WERI-Rb-1 (cell line): ENCODE results near the gene FAM217B.

Source experiments
- DNase-seq: peaks from one replicate; pipeline ENCODE4 v3.0.0-alpha.2; 2020
- H3K27ac ChIP-seq: fragments of 250-450 bp; sonication (Bioruptor Pico); 2 replicates; pipeline ENCODE4 v1.5.1; 2020; ENCODE audit warnings: mild to moderate bottlenecking, moderate library complexity
- H3K27me3 ChIP-seq: fragments of 250-450 bp; sonication (Bioruptor Pico); 2 replicates; pipeline ENCODE4 v1.5.1; 2021; ENCODE audit warnings: mild to moderate bottlenecking, low read depth, moderate library complexity; ENCODE audit not compliant: insufficient read depth, severe bottlenecking
- H3K36me3 ChIP-seq: fragments of 250-450 bp; sonication (Bioruptor Pico); 2 replicates; pipeline ENCODE4 v1.5.1; 2020; ENCODE audit warnings: mild to moderate bottlenecking, moderate library complexity
- H3K4me3 ChIP-seq: 2 replicates; pipeline ENCODE4 v1.5.1; 2011; ENCODE audit warnings: low read depth, mild to moderate bottlenecking, control low read depth, low read length
- H3K9me3 ChIP-seq: fragments of 250-450 bp; sonication (Bioruptor Pico); 2 replicates; pipeline ENCODE4 v1.5.1; 2021; ENCODE audit warnings: mild to moderate bottlenecking, moderate library complexity; ENCODE audit not compliant: severe bottlenecking
- TF ChIP-seq, protein P1 (sequence below): IDR thresholded peaks from 2 replicates; pipeline ENCODE4 v1.5.1; 2011; ENCODE audit warnings: low read depth, mild to moderate bottlenecking, control low read depth, inconsistent platforms, low read length

Gene FAM217B

DNA sequence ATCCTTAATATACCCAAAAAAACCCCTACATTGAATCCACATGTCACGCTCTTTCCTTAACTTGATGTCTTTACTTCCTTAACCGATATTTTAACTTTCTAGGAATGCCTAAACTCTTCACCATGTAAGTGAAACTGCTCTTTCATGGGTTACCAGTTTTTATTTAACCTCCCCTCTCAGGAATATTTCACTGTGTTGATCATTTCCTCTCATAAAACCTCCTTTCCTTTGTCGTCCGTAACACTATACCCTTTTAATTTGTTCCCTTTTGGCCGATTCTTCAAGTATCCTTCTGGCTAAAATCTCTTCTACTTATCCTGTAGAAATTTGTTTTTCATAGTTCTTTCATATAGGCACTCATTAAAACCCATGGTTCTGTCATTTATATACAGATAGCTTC, 31.3 kb upstream of the FAM217B start:
- no peak overlapping the region for H3K27ac ChIP-seq
- peaks cover 34% of the 10 kb centered on the region for H3K27me3 ChIP-seq
- TF ChIP-seq, protein P1, sequence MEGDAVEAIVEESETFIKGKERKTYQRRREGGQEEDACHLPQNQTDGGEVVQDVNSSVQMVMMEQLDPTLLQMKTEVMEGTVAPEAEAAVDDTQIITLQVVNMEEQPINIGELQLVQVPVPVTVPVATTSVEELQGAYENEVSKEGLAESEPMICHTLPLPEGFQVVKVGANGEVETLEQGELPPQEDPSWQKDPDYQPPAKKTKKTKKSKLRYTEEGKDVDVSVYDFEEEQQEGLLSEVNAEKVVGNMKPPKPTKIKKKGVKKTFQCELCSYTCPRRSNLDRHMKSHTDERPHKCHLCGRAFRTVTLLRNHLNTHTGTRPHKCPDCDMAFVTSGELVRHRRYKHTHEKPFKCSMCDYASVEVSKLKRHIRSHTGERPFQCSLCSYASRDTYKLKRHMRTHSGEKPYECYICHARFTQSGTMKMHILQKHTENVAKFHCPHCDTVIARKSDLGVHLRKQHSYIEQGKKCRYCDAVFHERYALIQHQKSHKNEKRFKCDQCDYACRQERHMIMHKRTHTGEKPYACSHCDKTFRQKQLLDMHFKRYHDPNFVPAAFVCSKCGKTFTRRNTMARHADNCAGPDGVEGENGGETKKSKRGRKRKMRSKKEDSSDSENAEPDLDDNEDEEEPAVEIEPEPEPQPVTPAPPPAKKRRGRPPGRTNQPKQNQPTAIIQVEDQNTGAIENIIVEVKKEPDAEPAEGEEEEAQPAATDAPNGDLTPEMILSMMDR: no peak
- no peaks in the 10 kb centered on the region for H3K9me3 ChIP-seq
- no peaks in the 10 kb centered on the region for H3K36me3 ChIP-seq
- DNase-seq: no peak
- no peak overlapping the region for H3K4me3 ChIP-seq

DNA sequence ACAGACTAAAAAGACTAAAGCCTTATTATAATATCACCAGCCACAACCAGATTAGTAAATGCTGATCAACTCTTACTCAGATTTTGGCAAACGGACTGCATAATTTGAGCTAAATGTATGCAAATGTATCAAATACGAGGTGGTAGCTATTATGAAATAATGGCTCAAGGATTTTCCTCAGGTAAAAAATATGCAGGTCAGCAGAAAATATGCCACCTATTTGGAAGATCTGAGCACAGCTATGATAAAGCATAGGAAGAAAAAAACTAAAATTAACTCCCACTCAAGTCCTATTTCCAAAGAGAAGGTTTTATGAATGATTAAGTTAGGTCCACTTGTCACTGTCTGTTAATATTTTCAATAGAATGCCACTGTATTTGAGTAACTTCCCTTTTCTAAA, 29.1 kb upstream of the FAM217B start:
- no peak for DNase-seq
- Histone ChIP-seq H3K27ac (no peak overlapping the region), H3K4me3 (no peak overlapping the region), H3K27me3 (peaks cover 31% of the 10 kb centered on the region), H3K36me3 (no peaks in the 10 kb centered on the region), H3K9me3 (no peaks in the 10 kb centered on the region)
- TF ChIP-seq, protein P1: no peak

DNA sequence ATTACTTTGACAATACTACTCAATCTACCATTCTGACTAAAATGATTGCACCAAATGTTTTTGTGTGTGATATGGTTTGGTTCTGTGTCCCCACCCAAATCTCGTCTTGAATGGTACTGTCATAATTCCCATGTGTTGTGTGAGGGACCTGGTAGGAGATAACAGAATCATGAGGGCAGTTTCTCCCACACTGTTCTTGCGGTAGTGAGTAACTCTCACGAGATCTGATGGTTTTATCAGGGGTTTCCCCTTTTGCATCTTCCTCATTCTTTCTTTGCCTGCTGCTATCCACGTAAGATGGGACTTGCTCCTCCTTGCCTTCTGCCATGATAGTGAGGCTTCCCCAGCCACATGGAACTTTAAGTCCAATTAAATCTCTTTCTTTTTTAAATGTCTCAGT, 27.6 kb upstream of the FAM217B start:
- H3K9me3 ChIP-seq: no peaks in the 10 kb centered on the region
- H3K36me3 ChIP-seq: no peaks in the 10 kb centered on the region
- no peak for DNase-seq
- TF ChIP-seq, protein P1: no peak
- no peak overlapping the region for H3K4me3 ChIP-seq
- H3K27me3 ChIP-seq: peaks cover 23% of the 10 kb centered on the region
- no peak overlapping the region for H3K27ac ChIP-seq

DNA sequence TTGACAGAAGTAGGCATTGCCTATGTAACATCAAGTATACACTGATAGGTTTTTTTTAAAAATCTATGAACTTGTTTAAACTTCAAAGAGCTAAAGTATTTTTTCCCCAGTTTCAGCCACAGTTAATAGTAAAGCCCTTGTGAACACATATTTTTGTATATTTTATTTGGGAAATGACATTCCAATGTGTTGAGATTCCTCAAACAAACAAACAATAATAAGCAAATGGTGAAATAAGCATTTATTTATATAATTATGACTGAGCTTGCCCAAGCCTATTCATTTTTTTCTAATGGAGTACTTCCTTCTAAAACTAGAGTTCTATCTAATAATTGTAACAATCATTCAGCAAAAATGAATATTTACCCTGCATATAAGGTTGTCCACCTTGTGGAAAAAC, 19.2 kb upstream of the FAM217B start:
- Histone ChIP-seq H3K4me3 (no peak overlapping the region), H3K36me3 (no peaks in the 10 kb centered on the region), H3K27me3 (peaks cover 7% of the 10 kb centered on the region), H3K27ac (no peak overlapping the region), H3K9me3 (no peaks in the 10 kb centered on the region)
- DNase-seq: no peak
- TF ChIP-seq, protein P1: no peak

DNA sequence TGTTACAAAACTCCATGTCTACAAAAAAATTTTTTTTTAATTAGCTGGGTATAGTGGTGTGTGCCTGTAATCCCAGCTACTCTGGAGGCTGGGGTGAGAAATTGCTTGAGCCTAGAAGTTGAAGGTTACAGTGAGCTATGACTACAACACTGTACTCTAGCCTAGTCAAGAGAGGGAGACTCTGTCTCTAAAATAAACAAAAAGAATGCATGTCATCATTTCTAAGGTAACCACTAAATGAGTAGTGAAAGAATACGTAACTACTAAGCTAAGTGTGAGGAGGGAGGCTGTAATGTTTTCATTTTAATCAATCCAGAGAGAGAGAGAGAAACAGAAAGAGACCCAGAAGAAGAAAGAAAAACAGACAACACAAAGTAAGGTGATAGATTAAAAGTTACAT, 16.7 kb upstream of the FAM217B start:
- H3K27me3 ChIP-seq: peaks cover 11% of the 10 kb centered on the region
- H3K36me3 ChIP-seq: no peaks in the 10 kb centered on the region
- no peaks in the 10 kb centered on the region for H3K9me3 ChIP-seq
- no peak overlapping the region for H3K4me3 ChIP-seq
- DNase-seq: no peak
- TF ChIP-seq, protein P1: no peak
- H3K27ac ChIP-seq: no peak overlapping the region

DNA sequence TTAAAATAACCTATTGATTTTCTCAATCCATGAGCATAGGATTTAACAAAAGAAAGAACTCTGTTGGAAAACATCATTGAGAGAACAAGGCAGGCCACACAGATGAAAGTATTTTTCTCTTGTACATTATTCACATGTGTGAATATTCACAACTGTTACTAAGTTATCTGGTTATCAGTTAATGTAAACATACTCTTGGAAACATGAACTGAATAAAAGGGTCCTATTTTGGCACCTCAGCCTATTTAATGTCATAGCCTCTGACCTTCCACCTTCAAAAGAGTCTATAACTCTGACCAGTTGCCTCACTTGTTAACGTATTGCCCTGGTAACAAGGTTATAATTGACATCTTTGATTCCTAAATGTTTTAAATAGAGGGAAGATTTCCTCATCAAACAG, 14.8 kb upstream of the FAM217B start:
- no peak for DNase-seq
- Histone ChIP-seq H3K36me3 (no peaks in the 10 kb centered on the region), H3K27ac (no peak overlapping the region), H3K4me3 (no peak overlapping the region), H3K27me3 (peaks cover 11% of the 10 kb centered on the region), H3K9me3 (no peaks in the 10 kb centered on the region)
- TF ChIP-seq, protein P1: no peak
